Activated CD4-positive, alpha-beta T cell treated with anti-CD3 and anti-CD28 coated beads, Interleukin-2, Interleukin-4, amounts not matched to agents 100 ng/mL and 50 ng/mL, durations not matched to agents 16 hours and 8 hours (primary cell): Measurements from ENCODE around the gene MGST2.
"Not testable (repeated sequence)": the region's sequence is repeated elsewhere in the genome, so short reads cannot be mapped to it uniquely, and the experiment has no call there.

ENCODE experiments used
- DNase-seq: peaks from one replicate; pipeline ENCODE4 v3.0.0-alpha.2; 2020; ENCODE audit warnings: low spot score

The MGST2 gene

GRCh38 chr4:139669890-139670289, 4.3 kb downstream of the MGST2 start:
- no peak for DNase-seq

- no peak for DNase-seq
These were observed 5.2 kb downstream of the MGST2 start for GRCh38 chr4:139670775-139671174.

GRCh38 chr4:139672215-139672614, 6.6 kb downstream of the MGST2 start:
- no peak for DNase-seq

- no peak for DNase-seq
These were observed 7.1 kb downstream of the MGST2 start for GRCh38 chr4:139672732-139673131.

GRCh38 chr4:139674875-139675550, 9.4 kb downstream of the MGST2 start:
- no peak for DNase-seq

- DNase-seq = no peak
These were observed 10.0 kb downstream of the MGST2 start for GRCh38 chr4:139675651-139676050.

- no peak for DNase-seq
These were observed 10.7 kb downstream of the MGST2 start for GRCh38 chr4:139676365-139676764.

GRCh38 chr4:139676913-139677585, 11.4 kb downstream of the MGST2 start:
- DNase-seq = no peak

GRCh38 chr4:139682309-139682708, 16.7 kb downstream of the MGST2 start:
- DNase-seq = no peak

GRCh38 chr4:139682741-139683151, 17.1 kb downstream of the MGST2 start:
- DNase-seq = no peak

GRCh38 chr4:139684351-139684750, 18.7 kb downstream of the MGST2 start:
- no peak for DNase-seq

GRCh38 chr4:139685180-139685579, 19.6 kb downstream of the MGST2 start:
- DNase-seq = peak; percentile 11

- DNase-seq = no peak
These were observed 20.5 kb downstream of the MGST2 start for GRCh38 chr4:139686130-139686529.

- no peak for DNase-seq
These were observed 21.4 kb downstream of the MGST2 start for GRCh38 chr4:139686988-139687387.

GRCh38 chr4:139689093-139689722, 23.6 kb downstream of the MGST2 start:
- DNase-seq = no peak

- DNase-seq = no peak
These were observed 24.8 kb downstream of the MGST2 start for GRCh38 chr4:139690419-139690818.

- DNase-seq = no peak
These were observed 26.8 kb downstream of the MGST2 start for GRCh38 chr4:139692309-139693012.

- no peak for DNase-seq
These were observed 29.0 kb downstream of the MGST2 start for GRCh38 chr4:139694522-139695107.

- DNase-seq = no peak
These were observed 30.9 kb downstream of the MGST2 start for GRCh38 chr4:139696491-139696890.

GRCh38 chr4:139698167-139698925, 32.7 kb downstream of the MGST2 start:
- not testable (repeated sequence) for DNase-seq

GRCh38 chr4:139700568-139700967, 34.9 kb downstream of the MGST2 start:
- peak; percentile 69 for DNase-seq
